COR-L47 (cell line): ENCODE data around the gene OSGIN1.

Experiments
- DNase-seq: peaks from one replicate; lab custom pipeline; 2025; lab: John Stamatoyannopoulos, UW

Gene OSGIN1

GRCh38 chr16:84000989-84001642, 48.1 kb downstream of the OSGIN1 start:
- no peak for DNase-seq

- DNase-seq, result no peak
Measured at GRCh38 chr16:84001726-84002125, 48.7 kb downstream of the OSGIN1 start.

- no peak for DNase-seq
Measured at GRCh38 chr16:84003038-84003437, 50.0 kb downstream of the OSGIN1 start.

- no peak for DNase-seq
Measured at GRCh38 chr16:84004442-84004841, 51.4 kb downstream of the OSGIN1 start.

- no peak for DNase-seq
Measured at GRCh38 chr16:84005391-84005790, 52.4 kb downstream of the OSGIN1 start.

- no peak for DNase-seq
Measured at GRCh38 chr16:84007520-84007919, 54.5 kb downstream of the OSGIN1 start.

- DNase-seq, result no peak
Measured at GRCh38 chr16:84007965-84008364, 54.9 kb downstream of the OSGIN1 start.

GRCh38 chr16:84009282-84009681, 56.2 kb downstream of the OSGIN1 start:
- DNase-seq, result no peak

GRCh38 chr16:84013787-84014569, 60.9 kb downstream of the OSGIN1 start:
- DNase-seq, result peak; percentile 35

GRCh38 chr16:84014570-84015327, 61.7 kb downstream of the OSGIN1 start:
- no peak for DNase-seq

GRCh38 chr16:84015399-84015798, 62.4 kb downstream of the OSGIN1 start:
- DNase-seq, result no peak
